H1 (cell line): ENCODE data around the gene CTNNA3. TPM values are rescaled to one million over a fixed set of nuclear protein-coding genes. Genes with fewer than 3 reads are reported as not detected.

ENCODE experiments used
- CTCF ChIA-PET: fragments of 300-600 bp; sonication (Branson Sonifier 250); formaldehyde crosslinking; loops from one replicate; lab custom pipeline; 2021; ENCODE audit not compliant: partially characterized antibody; lab: Charles Lee
- POLR2A ChIA-PET: fragments of 300-600 bp; sonication (Branson Sonifier 250); formaldehyde crosslinking; loops from one replicate; lab custom pipeline; 2021; ENCODE audit warnings: inconsistent platforms; ENCODE audit not compliant: partially characterized antibody; lab: Charles Lee
- DNase-seq, 2 experiments: peaks; one replicate each; pipeline versions ENCODE4 v3.0.0 to v3.0.0-alpha.2; 2010 to 2022; ENCODE audit warnings: low spot score in 2 of 2, low read depth in 1 of 2, mixed read lengths in 1 of 2
- FAIRE-seq: peaks from 2 replicates; lab custom pipeline; 2011; peaks lifted over from hg19 to GRCh38; lab: Jason Lieb, UNC
- H2AFZ ChIP-seq: 2 replicates; pipeline ENCODE4 v1.8.1; 2012; ENCODE audit warnings: low read length, inconsistent platforms
- H2AK5ac ChIP-seq: 2 replicates; pipeline ENCODE4 v1.6.1; 2013; ENCODE audit warnings: low read depth, low read length
- H2BK120ac ChIP-seq: replicated peaks from 2 replicates; pipeline ENCODE3; 2013; ENCODE audit warnings: low read depth, low read length, inconsistent platforms
- H2BK12ac ChIP-seq: 2 replicates; pipeline ENCODE4 v1.6.1; 2013; ENCODE audit warnings: low read depth, low read length
- H2BK15ac ChIP-seq: 2 replicates; pipeline ENCODE4 v1.6.1; 2013; ENCODE audit warnings: low read length
- H2BK20ac ChIP-seq: 2 replicates; pipeline ENCODE4 v1.6.1; 2013; ENCODE audit warnings: low read length
- H2BK5ac ChIP-seq: 2 replicates; pipeline ENCODE4 v1.6.1; 2013; ENCODE audit warnings: low read depth, low read length
- H3K14ac ChIP-seq: 2 replicates; pipeline ENCODE4 v1.6.1; 2013; ENCODE audit warnings: inconsistent platforms; ENCODE audit not compliant: insufficient read length
- H3K18ac ChIP-seq: 2 replicates; pipeline ENCODE4 v1.6.1; 2013; ENCODE audit warnings: low read length; ENCODE audit errors: extremely low read depth
- H3K23ac ChIP-seq: 2 replicates; pipeline ENCODE4 v1.6.1; 2013; ENCODE audit warnings: inconsistent platforms; ENCODE audit not compliant: insufficient read length
- H3K23me2 ChIP-seq: 2 replicates; pipeline ENCODE4 v1.6.1; 2013; ENCODE audit warnings: low read depth, low read length
- H3K27ac ChIP-seq: 2 replicates; pipeline ENCODE4 v1.6.1; 2011; ENCODE audit warnings: low read depth, low read length, inconsistent platforms
- H3K27me3 ChIP-seq, 4 experiments: replicated peaks in 1 of 4; 1 replicate in 1 of 4; 2 replicates in 3 of 4; pipeline versions ENCODE4 v1.6.1 to v1.8.1; 2011 to 2013; ENCODE audit warnings: low read length in 3 of 4, mild to moderate bottlenecking in 3 of 4, inconsistent platforms in 2 of 4, mixed read lengths in 2 of 4, moderate library complexity in 1 of 4; ENCODE audit not compliant: control insufficient read depth in 3 of 4, insufficient read depth in 3 of 4; ENCODE audit errors: extremely low read depth in 1 of 4
- H3K36me3 ChIP-seq, 4 experiments: 2 replicates each; pipeline versions ENCODE4 v1.6.1 to v1.8.1; 2011 to 2013; ENCODE audit warnings: mild to moderate bottlenecking in 4 of 4, low read length in 3 of 4, moderate library complexity in 2 of 4, control low read depth in 1 of 4, inconsistent platforms in 1 of 4; ENCODE audit not compliant: insufficient read depth in 4 of 4, control insufficient read depth in 2 of 4
- H3K4ac ChIP-seq: replicated peaks from 2 replicates; pipeline ENCODE3; 2013; ENCODE audit warnings: low read length, low read depth, mixed read lengths, inconsistent platforms; ENCODE audit not compliant: insufficient read length
- H3K4me1 ChIP-seq, 4 experiments: replicated peaks in 1 of 4; 1 replicate in 1 of 4; 2 replicates in 3 of 4; pipeline versions ENCODE4 v1.6.1 to v1.8.1; 2011 to 2013; ENCODE audit warnings: low read length in 3 of 4, inconsistent platforms in 2 of 4, mixed read lengths in 1 of 4; ENCODE audit not compliant: insufficient read depth in 4 of 4, control insufficient read depth in 3 of 4
- H3K4me2 ChIP-seq, 2 experiments: 2 replicates each; pipeline versions ENCODE4 v1.6.1 to v1.8.1; 2011 to 2013; ENCODE audit warnings: low read depth in 2 of 2, low read length in 2 of 2, control low read depth in 1 of 2, inconsistent platforms in 1 of 2, mild to moderate bottlenecking in 1 of 2; ENCODE audit not compliant: insufficient read depth in 1 of 2
- H3K4me3 ChIP-seq, 4 experiments: fragments of 200-600, 300-600 bp in 1 of 4; sonication (generic), shearing (Covaris generic), sonication (Bioruptor Twin) in 1 of 4; 2 replicates each; pipeline versions ENCODE4 v1.5.1 to v1.8.1; 2011 to 2016; ENCODE audit warnings: low read length in 4 of 4, low read depth in 3 of 4, control low read depth in 2 of 4, inconsistent platforms in 2 of 4, mild to moderate bottlenecking in 2 of 4, mixed read lengths in 1 of 4, moderate library complexity in 1 of 4; ENCODE audit not compliant: insufficient read depth in 2 of 4; ENCODE audit errors: extremely low read depth in 1 of 4
- H3K56ac ChIP-seq: replicated peaks from 2 replicates; pipeline ENCODE3; 2013; ENCODE audit warnings: low read depth, mild to moderate bottlenecking, mixed read lengths, low read length, inconsistent platforms; ENCODE audit not compliant: insufficient read length
- H3K79me1 ChIP-seq: 2 replicates; pipeline ENCODE4 v1.6.1; 2013; ENCODE audit warnings: low read depth, low read length, control low read depth
- H3K79me2 ChIP-seq, 2 experiments: 2 replicates each; pipeline versions ENCODE4 v1.6.1 to v1.8.1; 2012 to 2013; ENCODE audit warnings: low read length in 2 of 2, mild to moderate bottlenecking in 2 of 2, inconsistent platforms in 1 of 2; ENCODE audit not compliant: insufficient read depth in 2 of 2, control insufficient read depth in 1 of 2
- H3K9ac ChIP-seq, 4 experiments: replicated peaks in 1 of 4; 1 replicate in 1 of 4; 2 replicates in 3 of 4; pipeline versions ENCODE4 v1.6.1 to v1.8.1; 2011 to 2013; ENCODE audit warnings: low read depth in 3 of 4, low read length in 3 of 4, control low read depth in 2 of 4, mild to moderate bottlenecking in 2 of 4, moderate library complexity in 2 of 4, inconsistent platforms in 1 of 4; ENCODE audit errors: extremely low read depth in 1 of 4
- H3K9me3 ChIP-seq, 2 experiments: 2 replicates each; pipeline versions ENCODE4 v1.6.1 to v1.8.1; 2012 to 2013; ENCODE audit warnings: mild to moderate bottlenecking in 2 of 2, moderate library complexity in 2 of 2, control low read depth in 1 of 2, inconsistent platforms in 1 of 2, low read depth in 1 of 2, low read length in 1 of 2, mixed read lengths in 1 of 2; ENCODE audit not compliant: insufficient read depth in 2 of 2
- H4K20me1 ChIP-seq, 2 experiments: replicated peaks in 1 of 2; 2 replicates each; pipeline versions ENCODE3 to v1.8.1; 2011 to 2013; ENCODE audit warnings: inconsistent platforms in 2 of 2, low read length in 2 of 2, mild to moderate bottlenecking in 1 of 2; ENCODE audit not compliant: insufficient read depth in 2 of 2, control insufficient read depth in 1 of 2
- H4K5ac ChIP-seq: 2 replicates; pipeline ENCODE4 v1.6.1; 2013; ENCODE audit warnings: low read length, low read depth, mixed read lengths, inconsistent platforms; ENCODE audit not compliant: insufficient read length
- H4K8ac ChIP-seq: 2 replicates; pipeline ENCODE4 v1.8.0; 2013; ENCODE audit warnings: mild to moderate bottlenecking, moderate library complexity, low read length, inconsistent platforms; ENCODE audit not compliant: insufficient read depth; ENCODE audit errors: extremely low read depth
- H4K91ac ChIP-seq: replicated peaks from 2 replicates; pipeline ENCODE3; 2013; ENCODE audit warnings: low read length, mixed read lengths, inconsistent platforms; ENCODE audit not compliant: insufficient read length
- BACH1 ChIP-seq: IDR thresholded peaks from 2 replicates; pipeline ENCODE4 v1.6.1; 2012; ENCODE audit warnings: low read length, improper control_type of control experiment
- CHD2 ChIP-seq: IDR thresholded peaks from 2 replicates; pipeline ENCODE4 v1.6.1; 2012; ENCODE audit warnings: low read length, improper control_type of control experiment
- HDAC2 ChIP-seq, 2 experiments: fragments of 300-600 bp in 1 of 2; sonication (generic) in 1 of 2; IDR thresholded peaks; 2 replicates each; pipeline ENCODE4 v1.6.1; 2011 to 2012; ENCODE audit warnings: low read depth in 2 of 2, low read length in 2 of 2, mild to moderate bottlenecking in 2 of 2, moderate library complexity in 2 of 2, borderline replicate concordance in 1 of 2, inconsistent platforms in 1 of 2
- SAP30 ChIP-seq: fragments of 300-600 bp; sonication (generic); IDR thresholded peaks from 2 replicates; pipeline ENCODE4 v1.7.1; 2012; ENCODE audit warnings: low read length, moderate library complexity, mild to moderate bottlenecking, inconsistent platforms; ENCODE audit not compliant: insufficient read depth, insufficient replicate concordance
- SUZ12 ChIP-seq: fragments of 200-600 bp; sonication (generic); IDR thresholded peaks from 2 replicates; pipeline ENCODE4 v1.6.1; 2012; ENCODE audit warnings: mild to moderate bottlenecking, inconsistent platforms, low read length, moderate library complexity, mixed read lengths
- polyA plus RNA-seq, 7 experiments: library from polyadenylated mRNA; depleted of rRNA in 3 of 7; stranded (reverse) in 5 of 7; unstranded in 2 of 7; fragments of >200 nt in 5 of 7; fragments of 200-250 nt in 2 of 7; gene quantifications; 1 replicate in 5 of 7; 2 replicates in 1 of 7; 4 replicates in 1 of 7; pipeline versions ENCODE4 v1.2.1 to v1.2.3, GENCODE V29; 2011 to 2013; ENCODE audit warnings: missing spikeins in 2 of 7, mixed read lengths in 2 of 7
- total RNA-seq: library from RNA; stranded (reverse); fragmentation: NEBNext Ultra II Directional; extraction: Animal tissue kit (Norgen Biotek cat#: 25700); gene quantifications from 2 replicates; pipeline ENCODE4 v1.2.1, GENCODE V29; 2021

CTNNA3 gene
- total and polyA plus RNA-seq, 2 of the 8 experiments (the other 6 are each of a cell fraction or from before 2014, with no cell fraction given) = 1.3 to 1.5 TPM

GRCh38 chr10:67722113-67722512, 26.1 kb upstream of the CTNNA3 start:
- Histone ChIP-seq H3K79me1 (no peaks in the 10 kb centered on the region), H4K8ac (no peak overlapping the region), H4K5ac (no peak overlapping the region), H2BK120ac (no peak overlapping the region), H3K79me2 (no peaks in the 10 kb centered on the region), H2BK15ac (no peak overlapping the region), H4K20me1 (no peaks in the 10 kb centered on the region), H2BK20ac (no peak overlapping the region), H3K23ac (no peak overlapping the region), H3K4me3 (no peak overlapping the region), H4K91ac (no peak overlapping the region), H3K4me2 (no peak overlapping the region), H3K27ac (no peak overlapping the region), H3K23me2 (no peaks in the 10 kb centered on the region), H3K14ac (no peak overlapping the region), H2AK5ac (no peak overlapping the region), H2AFZ (no peak overlapping the region), H3K27me3 (no peaks in the 10 kb centered on the region), H3K4me1 (no peaks in the 10 kb centered on the region), H3K9me3 (no peaks in the 10 kb centered on the region), H3K4ac (no peak overlapping the region), H2BK5ac (no peak overlapping the region), H3K36me3 (no peaks in the 10 kb centered on the region), H3K56ac (no peak overlapping the region), H3K18ac (no peak overlapping the region), H3K9ac (no peak overlapping the region), H2BK12ac (no peak overlapping the region)
- POLR2A ChIA-PET = no interaction called here
- DNase-seq (no peak), FAIRE-seq (no peak)
- CTCF ChIA-PET = interaction anchor here (0.6 to 1.5 kb wide), 2 partner anchors 25 to 464 kb away, joined by 4 to 5 read pairs; no protein-coding TSS in a partner anchor
- TF ChIP-seq CHD2 = no peak
- TF ChIP-seq SAP30 = no peak
- no peak for TF ChIP-seq SUZ12
- no peak for TF ChIP-seq HDAC2 (IDR thresholded peaks at IDR 0.05; ENCODE audit: borderline replicate concordance in 1 of 2, low read depth in 2 of 2, low read length in 2 of 2)
- no peak for TF ChIP-seq BACH1
